ENCODE results near the gene SH3GLB1. TPM values are rescaled to one million over a fixed set of nuclear protein-coding genes. Genes with fewer than 3 reads are reported as not detected.

Gene SH3GLB1
- polyA plus RNA-seq, 1 donor from 2014 or later, result 67.3 TPM

- Histone ChIP-seq H3K79me2 (replicated peaks; ENCODE audit: insufficient read depth, low read length) (no peaks in the 10 kb centered on the region), H3K4me2 (ENCODE audit: low read length) (no peak overlapping the region), H3K9me3 (ENCODE audit: low read length) (no peaks in the 10 kb centered on the region), H3K9me2 (ENCODE audit: insufficient read depth, low read length) (no peaks in the 10 kb centered on the region), H3K36me3 (ENCODE audit: insufficient read depth, low read length) (peaks cover 34% of the 10 kb centered on the region), H3K9ac (ENCODE audit: low read length) (no peak overlapping the region), H4K20me1 (ENCODE audit: insufficient read depth) (no peaks in the 10 kb centered on the region), H3K27me3 (ENCODE audit: insufficient read depth, low read depth, low read length) (no peaks in the 10 kb centered on the region), H2AFZ (ENCODE audit: low read depth, low read length) (no peak overlapping the region), H3F3A (ENCODE audit: insufficient read depth, low read length, poor library complexity, severe bottlenecking) (no peaks in the 10 kb centered on the region), H3K4me3 (ENCODE audit: low read length) (no peak overlapping the region), H3K27ac (ENCODE audit: low read length) (no peak overlapping the region)
- TF ChIP-seq EZH2 (IDR thresholded peaks at IDR 0.05; ENCODE audit: borderline replicate concordance, insufficient read depth, low read length, poor library complexity, severe bottlenecking), result no peak
- no peak for TF ChIP-seq CTCF (IDR thresholded peaks at IDR 0.05; ENCODE audit: poor library complexity, severe bottlenecking)
- TF ChIP-seq SMC3 (conservative IDR thresholded peaks at IDR 0.05; ENCODE audit: poor library complexity), result no peak
- TF ChIP-seq POLR2AphosphoS5 (IDR thresholded peaks at IDR 0.05), result no peak
- TF ChIP-seq REST (IDR thresholded peaks at IDR 0.05; ENCODE audit: borderline replicate concordance), result no peak
- no peak for TF ChIP-seq MXI1 (conservative IDR thresholded peaks at IDR 0.05; ENCODE audit: poor library complexity, severe bottlenecking)
- TF ChIP-seq RAD21 (conservative IDR thresholded peaks at IDR 0.05), result no peak
- TF ChIP-seq EP300 (conservative IDR thresholded peaks at IDR 0.05; ENCODE audit: poor library complexity, severe bottlenecking), result no peak
- TF ChIP-seq TAF1 (IDR thresholded peaks at IDR 0.05; ENCODE audit: low read depth), result no peak
Measured at GRCh38 chr1:86739648-86740509, 35.5 kb downstream of the SH3GLB1 start.

- peaks cover 19% of the 10 kb centered on the region for H3K36me3 ChIP-seq (ENCODE audit: insufficient read depth, low read length)
- no peak overlapping the region for H2AFZ ChIP-seq (ENCODE audit: low read depth, low read length)
- no peak overlapping the region for H3K27ac ChIP-seq (ENCODE audit: low read length)
- H3K9me3 ChIP-seq (ENCODE audit: low read length), result no peaks in the 10 kb centered on the region
- H4K20me1 ChIP-seq (ENCODE audit: insufficient read depth), result no peaks in the 10 kb centered on the region
- no peaks in the 10 kb centered on the region for H3K79me2 ChIP-seq (replicated peaks; ENCODE audit: insufficient read depth, low read length)
- no peak overlapping the region for H3K9ac ChIP-seq (ENCODE audit: low read length)
- no peaks in the 10 kb centered on the region for H3K27me3 ChIP-seq (ENCODE audit: insufficient read depth, low read depth, low read length)
- H3K9me2 ChIP-seq (ENCODE audit: insufficient read depth, low read length), result no peaks in the 10 kb centered on the region
- no peaks in the 10 kb centered on the region for H3F3A ChIP-seq (ENCODE audit: insufficient read depth, low read length, poor library complexity, severe bottlenecking)
- H3K4me2 ChIP-seq (ENCODE audit: low read length), result no peak overlapping the region
- TF ChIP-seq EZH2 (IDR thresholded peaks at IDR 0.05; ENCODE audit: borderline replicate concordance, insufficient read depth, low read length, poor library complexity, severe bottlenecking) (no peak), MXI1 (conservative IDR thresholded peaks at IDR 0.05; ENCODE audit: poor library complexity, severe bottlenecking) (no peak), POLR2AphosphoS5 (IDR thresholded peaks at IDR 0.05) (no peak), EP300 (conservative IDR thresholded peaks at IDR 0.05; ENCODE audit: poor library complexity, severe bottlenecking) (no peak), CTCF (IDR thresholded peaks at IDR 0.05; ENCODE audit: poor library complexity, severe bottlenecking) (peak; percentile 61), SMC3 (conservative IDR thresholded peaks at IDR 0.05; ENCODE audit: poor library complexity) (peak; percentile 54), RAD21 (conservative IDR thresholded peaks at IDR 0.05) (peak; percentile 45), TAF1 (IDR thresholded peaks at IDR 0.05; ENCODE audit: low read depth) (no peak), REST (IDR thresholded peaks at IDR 0.05; ENCODE audit: borderline replicate concordance) (no peak)
- no peak overlapping the region for H3K4me3 ChIP-seq (ENCODE audit: low read length)
Measured at GRCh38 chr1:86741947-86742572, 37.7 kb downstream of the SH3GLB1 start.
